OCI-LY7 (cell line): ENCODE measurements around the gene SRRM5.

Experiments used
- EZH2phosphoT487 ChIP-seq: fragments of 200-600 bp; sonication (generic); IDR thresholded peaks from 2 replicates; pipeline ENCODE4 v1.6.1; 2018; ENCODE audit warnings: low read depth, borderline replicate concordance, mild to moderate bottlenecking, mixed run types, antibody characterized with exemption, low read length, moderate library complexity, mixed read lengths
- TF ChIP-seq, protein P1 (sequence below): fragments of 200-600 bp; sonication (generic); conservative IDR thresholded peaks from 2 replicates; pipeline ENCODE4 v1.5.1; 2014; ENCODE audit warnings: mild to moderate bottlenecking, antibody characterized with exemption, low read length, moderate library complexity, mixed read lengths

DNA sequence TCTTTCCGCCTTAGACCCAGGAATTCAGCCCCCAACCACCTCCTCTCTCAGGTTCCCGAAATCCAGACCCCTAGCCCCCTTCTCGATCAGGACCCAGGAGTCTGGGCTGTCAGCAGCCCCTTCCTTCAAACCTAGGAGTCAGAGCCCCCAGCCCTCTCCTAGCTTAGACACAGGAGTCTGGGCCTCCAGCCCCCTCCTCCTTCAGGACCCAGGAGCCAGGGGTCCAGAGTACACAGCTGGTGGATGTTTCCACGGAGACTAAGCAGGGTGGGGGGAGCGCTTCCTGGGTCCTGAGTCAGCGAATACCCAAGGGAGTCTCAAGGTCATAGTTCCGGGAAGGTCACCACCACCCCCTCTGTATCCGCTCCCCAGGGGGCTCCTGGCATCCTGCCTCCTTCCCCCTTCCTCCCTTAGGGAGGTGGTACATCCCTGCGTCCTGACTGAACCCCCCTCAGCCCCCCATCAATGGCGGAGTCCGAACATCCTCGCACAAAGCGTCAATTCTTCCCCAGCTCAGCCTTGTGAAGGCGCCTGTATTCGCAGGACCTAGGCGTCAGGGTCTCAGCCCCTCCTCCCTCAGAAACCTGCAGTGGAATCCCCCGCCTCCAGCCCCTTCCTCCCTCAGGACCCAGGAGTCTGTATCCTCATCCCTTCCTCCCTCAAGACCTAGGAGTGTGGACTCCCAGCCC is 23.1 kb downstream of the SRRM5 start:
- TF ChIP-seq, protein P1, sequence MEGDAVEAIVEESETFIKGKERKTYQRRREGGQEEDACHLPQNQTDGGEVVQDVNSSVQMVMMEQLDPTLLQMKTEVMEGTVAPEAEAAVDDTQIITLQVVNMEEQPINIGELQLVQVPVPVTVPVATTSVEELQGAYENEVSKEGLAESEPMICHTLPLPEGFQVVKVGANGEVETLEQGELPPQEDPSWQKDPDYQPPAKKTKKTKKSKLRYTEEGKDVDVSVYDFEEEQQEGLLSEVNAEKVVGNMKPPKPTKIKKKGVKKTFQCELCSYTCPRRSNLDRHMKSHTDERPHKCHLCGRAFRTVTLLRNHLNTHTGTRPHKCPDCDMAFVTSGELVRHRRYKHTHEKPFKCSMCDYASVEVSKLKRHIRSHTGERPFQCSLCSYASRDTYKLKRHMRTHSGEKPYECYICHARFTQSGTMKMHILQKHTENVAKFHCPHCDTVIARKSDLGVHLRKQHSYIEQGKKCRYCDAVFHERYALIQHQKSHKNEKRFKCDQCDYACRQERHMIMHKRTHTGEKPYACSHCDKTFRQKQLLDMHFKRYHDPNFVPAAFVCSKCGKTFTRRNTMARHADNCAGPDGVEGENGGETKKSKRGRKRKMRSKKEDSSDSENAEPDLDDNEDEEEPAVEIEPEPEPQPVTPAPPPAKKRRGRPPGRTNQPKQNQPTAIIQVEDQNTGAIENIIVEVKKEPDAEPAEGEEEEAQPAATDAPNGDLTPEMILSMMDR: no peak
- TF ChIP-seq EZH2phosphoT487: no peak
